HCT116 (cell line): ENCODE data around the gene TBC1D1.

Source experiments
- RAD21 ChIP-seq: IDR thresholded peaks from 2 replicates; pipeline ENCODE4 v1.6.1; 2012; ENCODE audit warnings: low read depth, mild to moderate bottlenecking
- TF ChIP-seq, protein P1 (sequence below): IDR thresholded peaks from 2 replicates; pipeline ENCODE4 v1.6.1; 2011; ENCODE audit warnings: mild to moderate bottlenecking, low read length, moderate library complexity; ENCODE audit not compliant: insufficient replicate concordance; ENCODE audit errors: extremely low read depth

DNA sequence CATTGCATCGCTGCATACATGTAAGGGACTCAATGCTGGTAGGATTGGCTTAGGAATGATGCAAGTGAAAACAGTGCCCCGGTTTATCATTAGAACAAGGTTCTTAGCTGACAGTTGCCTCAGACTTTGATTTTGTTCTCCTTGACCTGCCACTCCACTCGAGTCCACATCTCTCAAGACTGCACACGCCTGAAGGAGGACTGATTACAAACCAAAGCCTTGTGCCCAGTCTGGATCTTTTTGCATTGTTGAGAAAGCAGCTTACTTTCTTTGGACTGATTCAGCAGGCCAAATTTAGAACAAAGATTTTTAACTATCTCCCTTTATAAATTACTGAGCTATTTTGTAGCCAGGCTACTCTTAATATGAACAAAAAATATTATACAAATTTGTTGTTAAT lies 194.9 kb downstream of the TBC1D1 start:
- TF ChIP-seq RAD21: no peak
- TF ChIP-seq, protein P1, sequence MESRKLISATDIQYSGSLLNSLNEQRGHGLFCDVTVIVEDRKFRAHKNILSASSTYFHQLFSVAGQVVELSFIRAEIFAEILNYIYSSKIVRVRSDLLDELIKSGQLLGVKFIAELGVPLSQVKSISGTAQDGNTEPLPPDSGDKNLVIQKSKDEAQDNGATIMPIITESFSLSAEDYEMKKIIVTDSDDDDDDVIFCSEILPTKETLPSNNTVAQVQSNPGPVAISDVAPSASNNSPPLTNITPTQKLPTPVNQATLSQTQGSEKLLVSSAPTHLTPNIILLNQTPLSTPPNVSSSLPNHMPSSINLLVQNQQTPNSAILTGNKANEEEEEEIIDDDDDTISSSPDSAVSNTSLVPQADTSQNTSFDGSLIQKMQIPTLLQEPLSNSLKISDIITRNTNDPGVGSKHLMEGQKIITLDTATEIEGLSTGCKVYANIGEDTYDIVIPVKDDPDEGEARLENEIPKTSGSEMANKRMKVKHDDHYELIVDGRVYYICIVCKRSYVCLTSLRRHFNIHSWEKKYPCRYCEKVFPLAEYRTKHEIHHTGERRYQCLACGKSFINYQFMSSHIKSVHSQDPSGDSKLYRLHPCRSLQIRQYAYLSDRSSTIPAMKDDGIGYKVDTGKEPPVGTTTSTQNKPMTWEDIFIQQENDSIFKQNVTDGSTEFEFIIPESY: no peak
